ENCODE results near the gene THRAP3. TPM values are rescaled to one million over a fixed set of nuclear protein-coding genes. Genes with fewer than 3 reads are reported as not detected.

THRAP3 gene
- total RNA-seq, 1 donor from 2014 or later = 81.0 TPM

DNA sequence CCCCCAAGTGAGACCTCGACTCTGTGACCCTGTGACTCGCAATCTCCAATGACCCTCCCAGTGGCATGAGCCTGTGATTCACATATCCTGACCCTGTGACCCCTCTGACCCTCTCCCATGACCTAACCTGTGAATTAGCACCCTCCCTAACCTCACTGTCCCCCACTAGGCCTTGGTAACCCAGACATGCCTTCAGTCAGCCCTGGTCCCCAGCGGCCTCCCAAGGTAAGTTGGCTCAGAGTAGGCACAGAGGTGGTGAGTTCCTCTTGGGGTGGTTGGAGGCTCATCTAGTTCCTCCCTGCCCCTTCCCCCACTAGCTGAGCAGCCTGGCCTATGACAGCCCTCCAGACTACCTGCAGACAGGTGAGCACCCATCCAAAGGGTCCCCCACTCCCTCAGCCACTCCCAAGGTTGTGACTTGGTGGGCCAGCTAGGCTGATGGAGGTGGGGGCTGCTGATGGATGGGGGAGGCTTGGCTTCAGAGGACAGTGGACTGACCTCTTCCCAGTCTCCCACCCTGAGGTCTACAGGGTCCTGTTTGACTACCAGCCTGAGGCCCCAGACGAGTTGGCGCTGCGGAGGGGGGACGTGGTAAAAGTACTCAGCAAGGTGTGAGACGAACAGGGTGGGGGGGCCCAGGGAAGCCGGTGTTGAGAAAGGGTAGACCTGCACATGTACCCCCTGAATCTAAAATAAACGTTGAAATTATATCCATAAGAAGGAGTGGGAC, 83.5 kb downstream of the THRAP3 start:
- H3K36me3 ChIP-seq = peaks cover 18% of the 10 kb centered on the region
- ATAC-seq = no peak
- no peaks in the 10 kb centered on the region for H3K9me3 ChIP-seq
- TF ChIP-seq, protein P1, sequence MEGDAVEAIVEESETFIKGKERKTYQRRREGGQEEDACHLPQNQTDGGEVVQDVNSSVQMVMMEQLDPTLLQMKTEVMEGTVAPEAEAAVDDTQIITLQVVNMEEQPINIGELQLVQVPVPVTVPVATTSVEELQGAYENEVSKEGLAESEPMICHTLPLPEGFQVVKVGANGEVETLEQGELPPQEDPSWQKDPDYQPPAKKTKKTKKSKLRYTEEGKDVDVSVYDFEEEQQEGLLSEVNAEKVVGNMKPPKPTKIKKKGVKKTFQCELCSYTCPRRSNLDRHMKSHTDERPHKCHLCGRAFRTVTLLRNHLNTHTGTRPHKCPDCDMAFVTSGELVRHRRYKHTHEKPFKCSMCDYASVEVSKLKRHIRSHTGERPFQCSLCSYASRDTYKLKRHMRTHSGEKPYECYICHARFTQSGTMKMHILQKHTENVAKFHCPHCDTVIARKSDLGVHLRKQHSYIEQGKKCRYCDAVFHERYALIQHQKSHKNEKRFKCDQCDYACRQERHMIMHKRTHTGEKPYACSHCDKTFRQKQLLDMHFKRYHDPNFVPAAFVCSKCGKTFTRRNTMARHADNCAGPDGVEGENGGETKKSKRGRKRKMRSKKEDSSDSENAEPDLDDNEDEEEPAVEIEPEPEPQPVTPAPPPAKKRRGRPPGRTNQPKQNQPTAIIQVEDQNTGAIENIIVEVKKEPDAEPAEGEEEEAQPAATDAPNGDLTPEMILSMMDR (IDR thresholded peaks at IDR 0.05) = no peak
- H3K4me1 ChIP-seq = peaks cover 22% of the 10 kb centered on the region
- H3K27me3 ChIP-seq (ENCODE audit: low read depth) = no peaks in the 10 kb centered on the region
- no peak for DNase-seq
- H3K27ac ChIP-seq = no peak overlapping the region
- intact Hi-C loops (cut with DNase I) = no loop called here
- peak overlapping the region; percentile 96 for H3K4me3 ChIP-seq

DNA sequence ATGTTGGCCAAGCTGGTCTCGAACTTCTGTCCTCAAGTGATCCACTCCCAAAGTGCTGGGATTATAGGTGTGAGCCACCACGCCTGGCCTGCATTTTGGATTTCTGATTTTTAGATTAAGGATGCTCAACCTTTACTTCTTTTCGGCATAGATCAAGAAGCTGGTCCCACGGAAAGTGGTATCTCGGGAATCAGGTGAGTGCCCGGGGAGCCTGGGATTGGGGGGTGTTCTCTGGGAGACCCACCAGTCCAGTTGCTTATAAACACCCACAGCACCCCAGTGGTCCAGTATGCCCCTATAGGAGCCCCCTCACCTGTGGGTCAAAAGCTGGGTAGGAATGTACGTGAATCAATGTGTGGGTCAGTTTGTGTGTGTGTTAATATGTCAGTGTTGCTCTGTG, 85.2 kb downstream of the THRAP3 start:
- DNase-seq (no peak), ATAC-seq (no peak)
- TF ChIP-seq, protein P1 (IDR thresholded peaks at IDR 0.05) = no peak
- intact Hi-C loops (cut with DNase I) = no loop called here
- no peak overlapping the region for H3K27ac ChIP-seq
- H3K27me3 ChIP-seq (ENCODE audit: low read depth) = no peaks in the 10 kb centered on the region
- peaks cover 22% of the 10 kb centered on the region for H3K4me1 ChIP-seq
- no peak overlapping the region for H3K4me3 ChIP-seq
- peaks cover 2% of the 10 kb centered on the region for H3K36me3 ChIP-seq
- H3K9me3 ChIP-seq = no peaks in the 10 kb centered on the region

DNA sequence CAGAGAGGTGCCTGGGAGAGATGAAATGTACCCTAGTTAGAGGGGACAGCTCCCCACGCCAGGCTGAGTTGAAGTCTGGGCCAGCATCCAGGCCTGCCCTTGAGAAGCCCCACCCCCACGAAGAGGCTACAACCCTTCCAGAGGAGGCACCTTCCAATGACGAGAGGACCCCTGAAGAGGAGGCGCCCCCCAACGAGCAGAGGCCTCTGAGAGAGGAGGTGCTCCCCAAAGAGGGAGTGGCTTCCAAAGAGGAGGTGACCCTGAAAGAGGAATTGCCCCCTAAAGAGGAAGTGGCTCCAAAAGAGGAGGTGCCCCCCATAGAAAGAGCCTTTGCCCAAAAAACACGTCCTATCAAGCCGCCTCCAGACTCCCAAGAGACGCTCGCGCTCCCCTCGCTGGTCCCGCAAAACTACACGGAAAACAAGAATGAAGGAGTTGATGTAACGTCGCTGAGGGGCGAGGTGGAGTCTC, 96.1 kb downstream of the THRAP3 start:
- Histone ChIP-seq H3K9me3 (no peaks in the 10 kb centered on the region), H3K27ac (peak overlapping the region; percentile 86), H3K4me3 (peak overlapping the region; percentile 84), H3K36me3 (no peaks in the 10 kb centered on the region), H3K27me3 (ENCODE audit: low read depth) (no peaks in the 10 kb centered on the region), H3K4me1 (peaks cover 32% of the 10 kb centered on the region)
- TF ChIP-seq, protein P1 (IDR thresholded peaks at IDR 0.05) = no peak
- ATAC-seq (no peak), DNase-seq (no peak)
- intact Hi-C loops (cut with DNase I) = no loop called here

DNA sequence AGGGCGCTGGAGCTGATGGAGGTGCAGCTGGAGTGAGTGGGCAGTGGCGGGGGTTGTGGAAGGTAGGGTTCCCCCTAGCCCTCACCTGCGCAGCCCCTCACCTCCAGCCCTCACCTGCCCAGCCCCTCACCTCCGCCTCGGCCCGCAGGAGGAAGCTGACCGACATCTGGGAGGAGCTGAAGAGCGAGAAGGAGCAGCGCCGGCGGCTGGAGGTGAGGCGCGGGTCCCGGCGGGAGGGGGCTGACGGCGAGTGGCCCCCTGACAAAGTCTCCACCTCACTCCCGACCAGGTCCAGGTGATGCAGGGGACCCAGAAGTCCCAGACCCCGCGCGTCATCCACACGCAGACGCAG, 96.5 kb downstream of the THRAP3 start:
- no peak for ATAC-seq
- no peaks in the 10 kb centered on the region for H3K36me3 ChIP-seq
- intact Hi-C loops (cut with DNase I) = no loop called here

DNA sequence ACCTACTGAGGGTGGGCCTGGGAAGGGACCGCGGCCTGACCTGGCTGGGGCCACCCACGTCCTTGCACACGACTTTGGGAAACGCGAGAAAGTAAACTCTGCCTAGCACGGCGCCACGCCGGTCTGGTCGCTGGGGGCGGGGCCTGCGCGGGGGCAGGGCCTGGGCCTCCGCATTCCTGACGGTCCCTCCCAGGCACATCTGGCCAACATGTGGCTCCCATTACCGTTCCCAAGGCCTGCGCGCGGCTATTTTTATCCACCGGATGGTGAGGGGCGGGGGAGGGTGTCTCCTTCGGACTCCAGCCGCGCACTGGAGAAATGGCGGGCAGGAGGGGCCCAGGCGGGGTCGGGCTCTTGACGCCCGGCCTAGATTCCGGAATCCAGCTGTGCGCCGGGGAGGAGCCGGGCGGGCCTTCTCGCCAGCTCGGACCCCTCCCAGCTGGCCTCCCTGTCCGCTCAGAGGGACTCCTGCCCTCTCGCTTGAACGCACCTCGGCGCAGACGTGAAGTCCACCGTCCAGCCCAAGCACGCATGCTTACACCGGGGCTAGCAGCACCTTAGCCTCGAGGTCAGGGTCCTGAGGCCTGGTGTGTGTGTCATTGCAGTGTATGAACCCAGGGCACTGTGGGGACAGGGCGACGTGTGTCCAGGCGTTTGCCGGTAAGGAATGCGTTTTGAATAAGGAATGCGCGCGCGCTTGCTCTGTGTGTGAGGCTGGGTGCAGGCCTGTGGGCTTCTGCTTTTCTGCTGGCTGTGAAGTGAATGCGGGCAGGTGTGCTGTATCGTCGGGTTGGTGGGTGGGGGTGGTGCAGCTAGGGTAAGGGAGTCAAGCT, 97.1 kb downstream of the THRAP3 start:
- TF ChIP-seq, protein P1 (IDR thresholded peaks at IDR 0.05) = no peak
- H3K4me1 ChIP-seq = peaks cover 32% of the 10 kb centered on the region
- H3K9me3 ChIP-seq = no peaks in the 10 kb centered on the region
- ATAC-seq (peak; percentile 67 to 71), DNase-seq (peak; percentile 74)
- H3K4me3 ChIP-seq = peak overlapping the region; percentile 84
- H3K36me3 ChIP-seq = no peaks in the 10 kb centered on the region
- peak overlapping the region; percentile 86 for H3K27ac ChIP-seq
- H3K27me3 ChIP-seq (ENCODE audit: low read depth) = no peaks in the 10 kb centered on the region
- intact Hi-C loops (cut with DNase I) = no loop called here

More for the DNA sequence above, 96.5 kb downstream of the THRAP3 start:
- Histone ChIP-seq H3K4me1 (peaks cover 32% of the 10 kb centered on the region), H3K27ac (peak overlapping the region; percentile 86), H3K4me3 (peak overlapping the region; percentile 84), H3K9me3 (no peaks in the 10 kb centered on the region), H3K27me3 (ENCODE audit: low read depth) (no peaks in the 10 kb centered on the region)
- TF ChIP-seq, protein P1 (IDR thresholded peaks at IDR 0.05) = no peak
- no peak for DNase-seq

Measured in lower lobe of right lung (tissue), 2 donors.